ENCODE results near the gene MFF.
"Not testable (repeated sequence)": the region's sequence is repeated elsewhere in the genome, so short reads cannot be mapped to it uniquely, and the experiment has no call there.

Gene MFF

DNA sequence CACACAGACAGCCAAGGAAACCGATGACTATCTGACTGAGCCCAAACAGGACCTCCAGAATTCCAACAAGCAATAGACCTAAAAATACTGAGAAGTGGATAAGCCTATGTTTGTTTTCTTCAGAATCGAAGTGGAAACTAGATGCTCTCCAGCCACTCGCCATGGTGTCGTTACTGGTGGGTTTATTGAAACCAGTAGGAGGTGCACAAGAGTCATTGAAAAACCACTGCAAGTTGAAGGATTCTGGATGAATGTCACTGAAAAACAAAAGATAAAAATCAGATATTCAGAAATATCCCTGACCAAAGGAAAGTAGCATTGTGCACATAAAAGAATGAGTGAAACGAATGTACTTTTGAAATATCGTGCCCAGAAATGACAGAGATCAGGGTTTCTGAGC is 38.7 kb downstream of the MFF start:
- TF ChIP-seq, protein P1, sequence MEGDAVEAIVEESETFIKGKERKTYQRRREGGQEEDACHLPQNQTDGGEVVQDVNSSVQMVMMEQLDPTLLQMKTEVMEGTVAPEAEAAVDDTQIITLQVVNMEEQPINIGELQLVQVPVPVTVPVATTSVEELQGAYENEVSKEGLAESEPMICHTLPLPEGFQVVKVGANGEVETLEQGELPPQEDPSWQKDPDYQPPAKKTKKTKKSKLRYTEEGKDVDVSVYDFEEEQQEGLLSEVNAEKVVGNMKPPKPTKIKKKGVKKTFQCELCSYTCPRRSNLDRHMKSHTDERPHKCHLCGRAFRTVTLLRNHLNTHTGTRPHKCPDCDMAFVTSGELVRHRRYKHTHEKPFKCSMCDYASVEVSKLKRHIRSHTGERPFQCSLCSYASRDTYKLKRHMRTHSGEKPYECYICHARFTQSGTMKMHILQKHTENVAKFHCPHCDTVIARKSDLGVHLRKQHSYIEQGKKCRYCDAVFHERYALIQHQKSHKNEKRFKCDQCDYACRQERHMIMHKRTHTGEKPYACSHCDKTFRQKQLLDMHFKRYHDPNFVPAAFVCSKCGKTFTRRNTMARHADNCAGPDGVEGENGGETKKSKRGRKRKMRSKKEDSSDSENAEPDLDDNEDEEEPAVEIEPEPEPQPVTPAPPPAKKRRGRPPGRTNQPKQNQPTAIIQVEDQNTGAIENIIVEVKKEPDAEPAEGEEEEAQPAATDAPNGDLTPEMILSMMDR (IDR thresholded peaks at IDR 0.05; ENCODE audit: low read depth, low read length): peak; percentile 9
- H3K4me3 ChIP-seq (ENCODE audit: low read depth, low read length): no peak overlapping the region
- DNase-seq (ENCODE audit: low read depth, low spot score): no peak
- in situ Hi-C loops (cut with HindIII; ENCODE audit: low sequenced_read_pairs): no loop called here

DNA sequence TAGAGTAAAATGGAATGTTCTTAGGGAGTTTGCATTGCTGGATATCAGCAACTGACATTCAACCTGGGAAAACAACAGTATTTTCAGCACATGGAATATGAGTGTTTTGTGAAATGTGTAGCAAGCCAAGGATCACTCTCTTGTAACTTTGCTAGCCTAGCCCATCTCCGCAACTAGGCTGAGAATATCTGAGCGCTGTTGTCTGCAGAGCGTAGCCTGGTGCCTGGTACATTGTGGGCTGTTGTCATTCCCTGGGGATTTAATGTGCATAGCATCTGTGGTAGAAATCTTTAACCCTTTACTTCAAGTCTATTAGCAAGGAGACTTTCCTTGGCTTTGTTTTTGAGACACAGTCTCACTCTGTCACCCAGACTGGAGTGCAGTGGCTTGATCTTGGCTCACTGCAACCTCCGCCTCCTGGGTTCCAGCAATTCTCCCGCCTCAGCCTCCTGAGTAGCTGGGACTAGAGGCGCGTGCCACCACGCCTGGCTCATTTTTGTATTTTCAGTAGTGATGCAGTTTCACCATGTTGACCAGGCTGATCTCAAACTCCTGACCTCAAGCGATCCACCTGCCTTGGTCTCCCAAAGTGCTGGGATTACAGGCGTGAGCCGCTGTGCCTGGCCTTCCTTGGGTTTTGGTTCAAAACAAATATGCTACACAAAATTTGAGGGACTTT is 39.7 kb downstream of the MFF start:
- H3K4me3 ChIP-seq (ENCODE audit: low read depth, low read length); in situ Hi-C loops (cut with HindIII; ENCODE audit: low sequenced_read_pairs): not testable (repeated sequence)
- DNase-seq (ENCODE audit: low read depth, low spot score): peak; percentile 9

DNA sequence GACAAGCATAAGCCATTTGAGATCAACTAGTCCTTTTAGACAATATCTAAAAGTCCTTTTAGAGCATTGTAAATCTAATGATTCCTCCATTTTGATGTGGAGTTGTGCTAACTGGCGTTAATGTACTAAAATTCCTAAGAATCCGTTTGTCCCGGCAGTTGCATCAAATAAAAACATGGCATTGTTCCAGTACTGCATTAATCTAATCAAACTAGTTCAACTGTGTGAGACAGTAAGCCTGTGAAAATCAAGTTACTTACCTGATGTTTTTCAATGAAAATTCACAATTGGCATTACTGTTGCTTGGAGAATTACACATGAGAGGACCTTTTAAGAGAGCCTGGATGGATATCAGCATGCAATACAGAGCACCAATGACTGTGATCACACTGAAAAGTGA is 40.8 kb downstream of the MFF start:
- DNase-seq (ENCODE audit: low read depth, low spot score): no peak
- TF ChIP-seq, protein P1 (IDR thresholded peaks at IDR 0.05; ENCODE audit: low read depth, low read length): no peak
- no peak overlapping the region for H3K4me3 ChIP-seq (ENCODE audit: low read depth, low read length)
- in situ Hi-C loops (cut with HindIII; ENCODE audit: low sequenced_read_pairs): no loop called here

DNA sequence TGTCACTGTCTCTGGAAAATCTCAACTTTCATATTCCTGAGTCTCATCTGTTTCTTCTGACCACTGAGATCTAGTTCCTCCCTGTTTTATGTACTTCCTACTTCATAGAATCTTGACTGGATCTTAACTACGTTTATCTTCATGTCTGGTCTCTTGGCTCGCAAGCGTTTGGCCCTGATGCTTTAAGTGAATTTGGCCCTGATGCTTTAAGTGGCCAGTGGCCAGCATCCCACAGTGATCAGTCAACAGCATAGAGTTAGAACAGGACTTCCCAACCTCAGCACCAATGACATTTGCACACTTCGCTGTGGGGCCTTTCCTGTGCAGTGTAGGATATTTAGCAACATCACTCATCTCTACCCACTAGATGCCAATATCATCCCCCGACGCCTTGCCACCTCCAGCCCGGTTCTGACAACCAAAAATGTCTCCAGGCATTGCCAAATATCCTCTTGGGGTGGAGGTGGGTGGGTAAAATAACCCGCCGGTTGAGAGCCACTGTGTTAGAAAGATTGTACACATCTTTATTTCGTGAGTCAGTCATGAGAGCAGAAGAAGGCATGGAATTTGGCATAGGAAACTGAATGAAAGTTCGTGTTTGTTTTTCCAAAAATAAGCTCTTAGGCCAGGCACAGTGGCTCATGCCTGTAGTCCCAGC is 41.8 kb downstream of the MFF start:
- peak; percentile 86 for DNase-seq (ENCODE audit: low read depth, low spot score)

DNA sequence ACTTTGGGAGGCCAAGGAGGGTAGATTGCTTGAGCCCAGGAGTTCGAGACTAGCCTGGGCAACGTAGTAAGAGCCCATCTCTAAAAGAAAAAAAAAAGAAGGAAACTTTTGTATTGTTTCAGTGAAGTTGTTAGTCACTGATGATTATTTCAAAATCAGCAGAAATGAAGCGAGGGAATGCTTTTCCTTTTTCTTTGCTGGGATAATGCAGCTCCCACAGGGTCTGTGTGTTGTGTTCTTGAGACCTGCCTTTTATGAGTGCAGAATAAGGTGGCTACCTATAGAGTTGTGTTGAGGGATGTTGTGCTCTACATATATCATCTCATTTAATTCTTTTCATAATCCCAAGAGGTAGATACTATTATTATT is 42.4 kb downstream of the MFF start:
- no peak for DNase-seq (ENCODE audit: low read depth, low spot score)
- in situ Hi-C loops (cut with HindIII; ENCODE audit: low sequenced_read_pairs): no loop called here
- H3K4me3 ChIP-seq (ENCODE audit: low read depth, low read length): no peak overlapping the region
- TF ChIP-seq, protein P1 (IDR thresholded peaks at IDR 0.05; ENCODE audit: low read depth, low read length): no peak

More for the DNA sequence above, 41.8 kb downstream of the MFF start:
- H3K4me3 ChIP-seq (ENCODE audit: low read depth, low read length): no peak overlapping the region
- in situ Hi-C loops (cut with HindIII; ENCODE audit: low sequenced_read_pairs): no loop called here
- TF ChIP-seq, protein P1 (IDR thresholded peaks at IDR 0.05; ENCODE audit: low read depth, low read length): no peak

DNA sequence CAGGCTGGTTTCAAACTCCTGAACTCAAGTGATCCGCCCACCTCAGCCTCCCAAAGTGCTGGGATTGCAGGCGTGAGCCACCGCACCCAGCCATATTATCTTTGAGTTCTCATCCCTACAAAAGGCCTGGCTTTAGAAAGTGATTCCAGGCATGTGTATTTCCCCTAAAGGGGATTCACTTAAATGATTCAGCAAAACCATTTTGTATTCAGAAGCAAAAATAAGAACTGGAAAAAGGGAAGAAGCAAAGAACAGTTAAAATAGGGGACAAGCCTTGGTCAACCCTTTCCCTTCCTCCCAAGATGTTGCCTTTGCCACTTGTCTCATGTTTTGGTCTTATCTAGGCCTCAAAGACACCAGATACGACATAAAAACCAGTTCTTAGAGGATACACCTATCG is 43.5 kb downstream of the MFF start:
- TF ChIP-seq, protein P1 (IDR thresholded peaks at IDR 0.05; ENCODE audit: low read depth, low read length): no peak
- in situ Hi-C loops (cut with HindIII; ENCODE audit: low sequenced_read_pairs): no loop called here
- H3K4me3 ChIP-seq (ENCODE audit: low read depth, low read length): no peak overlapping the region
- no peak for DNase-seq (ENCODE audit: low read depth, low spot score)

DNA sequence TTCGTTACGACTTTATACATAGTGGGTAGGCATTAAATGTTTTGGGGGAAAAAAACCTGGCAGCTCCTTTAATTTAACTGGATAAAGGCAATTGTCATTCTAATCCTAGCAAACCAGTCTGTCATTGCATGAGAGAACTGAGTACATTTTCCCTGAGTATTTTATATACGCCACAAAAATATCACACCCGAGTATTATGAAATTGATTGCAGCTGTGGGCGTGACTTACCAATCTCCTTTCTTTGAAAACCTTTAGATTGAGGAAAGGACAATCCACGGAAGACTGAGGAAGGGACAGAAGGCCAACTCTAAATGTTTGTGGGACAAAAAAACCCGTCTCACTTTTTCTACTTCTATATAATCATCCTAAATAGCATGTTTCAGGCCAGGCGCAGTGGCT is 45.0 kb downstream of the MFF start:
- in situ Hi-C loops (cut with HindIII; ENCODE audit: low sequenced_read_pairs): no loop called here
- no peak overlapping the region for H3K4me3 ChIP-seq (ENCODE audit: low read depth, low read length)

More for the DNA sequence above, 45.0 kb downstream of the MFF start:
- TF ChIP-seq, protein P1 (IDR thresholded peaks at IDR 0.05; ENCODE audit: low read depth, low read length): no peak
- no peak for DNase-seq (ENCODE audit: low read depth, low spot score)

Data from astrocyte of the spinal cord (primary cell).